Mammary epithelial cell (primary cell): Measurements from ENCODE around the gene RAVER1.

Source experiments
- EZH2 ChIP-seq: IDR thresholded peaks from 2 replicates; pipeline ENCODE4 v1.6.1; 2012; ENCODE audit warnings: low read length, inconsistent platforms, borderline replicate concordance
- TF ChIP-seq, protein P1 (sequence below), 2 donors: IDR thresholded peaks in 1 of 2; conservative IDR thresholded peaks in 1 of 2; 2 replicates each; pipeline ENCODE4 v1.5.1; 2011 to 2012; ENCODE audit warnings: inconsistent platforms in 2 of 2, low read length in 2 of 2, mild to moderate bottlenecking in 2 of 2, control low read depth in 1 of 2, low read depth in 1 of 2; ENCODE audit not compliant: insufficient read depth in 1 of 2; ENCODE audit errors: extremely low read depth in 1 of 2

DNA sequence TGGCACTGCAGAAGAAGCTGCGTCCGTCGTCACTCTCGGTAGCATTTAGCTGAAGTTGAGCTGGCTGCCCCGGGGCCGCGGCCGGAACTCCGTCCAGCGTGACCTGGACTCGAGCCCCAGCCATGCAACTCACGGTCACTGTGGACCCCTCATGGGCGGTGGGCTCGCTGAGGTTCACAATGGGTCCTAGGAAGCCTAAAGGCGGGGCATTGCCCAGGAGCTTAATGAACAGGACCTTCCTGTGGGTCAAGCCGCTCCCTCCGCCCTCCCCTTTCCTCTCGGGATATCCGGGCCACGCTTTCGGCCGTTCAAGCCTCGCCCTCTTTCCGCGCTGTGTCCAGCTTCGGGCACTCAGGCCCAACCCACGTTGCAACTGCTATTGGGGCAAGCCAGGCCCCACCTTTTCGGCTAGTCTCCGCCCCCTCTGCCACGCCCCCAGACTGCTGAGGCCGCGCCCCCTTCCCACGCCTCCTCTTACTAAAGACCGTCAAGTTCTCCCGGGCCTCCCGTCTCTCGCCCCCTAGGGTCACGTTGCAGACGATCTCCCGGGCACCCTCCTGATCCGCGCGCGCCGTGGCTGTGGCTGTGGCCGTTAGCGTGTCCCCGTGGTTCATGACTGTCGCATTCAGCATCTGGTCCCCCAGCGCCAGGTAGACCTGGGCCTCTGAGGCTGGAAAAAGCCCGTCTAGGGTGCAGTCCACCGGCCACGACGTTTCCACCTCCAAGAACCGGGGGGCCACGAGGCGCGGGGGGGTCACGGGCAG is 1.4 kb upstream of the RAVER1 start:
- no peak for TF ChIP-seq EZH2
- TF ChIP-seq, protein P1, sequence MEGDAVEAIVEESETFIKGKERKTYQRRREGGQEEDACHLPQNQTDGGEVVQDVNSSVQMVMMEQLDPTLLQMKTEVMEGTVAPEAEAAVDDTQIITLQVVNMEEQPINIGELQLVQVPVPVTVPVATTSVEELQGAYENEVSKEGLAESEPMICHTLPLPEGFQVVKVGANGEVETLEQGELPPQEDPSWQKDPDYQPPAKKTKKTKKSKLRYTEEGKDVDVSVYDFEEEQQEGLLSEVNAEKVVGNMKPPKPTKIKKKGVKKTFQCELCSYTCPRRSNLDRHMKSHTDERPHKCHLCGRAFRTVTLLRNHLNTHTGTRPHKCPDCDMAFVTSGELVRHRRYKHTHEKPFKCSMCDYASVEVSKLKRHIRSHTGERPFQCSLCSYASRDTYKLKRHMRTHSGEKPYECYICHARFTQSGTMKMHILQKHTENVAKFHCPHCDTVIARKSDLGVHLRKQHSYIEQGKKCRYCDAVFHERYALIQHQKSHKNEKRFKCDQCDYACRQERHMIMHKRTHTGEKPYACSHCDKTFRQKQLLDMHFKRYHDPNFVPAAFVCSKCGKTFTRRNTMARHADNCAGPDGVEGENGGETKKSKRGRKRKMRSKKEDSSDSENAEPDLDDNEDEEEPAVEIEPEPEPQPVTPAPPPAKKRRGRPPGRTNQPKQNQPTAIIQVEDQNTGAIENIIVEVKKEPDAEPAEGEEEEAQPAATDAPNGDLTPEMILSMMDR (conservative IDR thresholded peaks at IDR 0.05 in 1 of 2, IDR thresholded peaks at IDR 0.05 in 1 of 2; ENCODE audit: extremely low read depth in 1 of 2, insufficient read depth in 1 of 2, low read depth in 1 of 2, low read length in 2 of 2), result no peak
